Cardiac fibroblast (primary cell): ENCODE results near the gene ARAP3.
A peak's percentile ranks its signal among the peaks of the same experiment; 100 is the strongest.

Source experiments
- DNase-seq, 2 donors: peaks; one replicate each; pipeline versions ENCODE4 v3.0.0 to v3.0.0-alpha.2; 2010; ENCODE audit warnings: low read depth in 2 of 2
- H3K4me3 ChIP-seq, 2 donors: replicated peaks in 1 of 2; 1 replicate in 1 of 2; 2 replicates in 1 of 2; pipeline ENCODE4 v1.5.1; 2011; ENCODE audit warnings: low read depth in 2 of 2, low read length in 2 of 2, mild to moderate bottlenecking in 2 of 2, moderate library complexity in 1 of 2
- TF ChIP-seq, protein P1 (sequence below): IDR thresholded peaks from one replicate; pipeline ENCODE4 v1.5.1; 2011; ENCODE audit warnings: low read depth, mild to moderate bottlenecking, low read length, inconsistent platforms

Gene ARAP3

GRCh38 chr5:141654298-141654697, 27.7 kb downstream of the ARAP3 start:
- TF ChIP-seq, protein P1, sequence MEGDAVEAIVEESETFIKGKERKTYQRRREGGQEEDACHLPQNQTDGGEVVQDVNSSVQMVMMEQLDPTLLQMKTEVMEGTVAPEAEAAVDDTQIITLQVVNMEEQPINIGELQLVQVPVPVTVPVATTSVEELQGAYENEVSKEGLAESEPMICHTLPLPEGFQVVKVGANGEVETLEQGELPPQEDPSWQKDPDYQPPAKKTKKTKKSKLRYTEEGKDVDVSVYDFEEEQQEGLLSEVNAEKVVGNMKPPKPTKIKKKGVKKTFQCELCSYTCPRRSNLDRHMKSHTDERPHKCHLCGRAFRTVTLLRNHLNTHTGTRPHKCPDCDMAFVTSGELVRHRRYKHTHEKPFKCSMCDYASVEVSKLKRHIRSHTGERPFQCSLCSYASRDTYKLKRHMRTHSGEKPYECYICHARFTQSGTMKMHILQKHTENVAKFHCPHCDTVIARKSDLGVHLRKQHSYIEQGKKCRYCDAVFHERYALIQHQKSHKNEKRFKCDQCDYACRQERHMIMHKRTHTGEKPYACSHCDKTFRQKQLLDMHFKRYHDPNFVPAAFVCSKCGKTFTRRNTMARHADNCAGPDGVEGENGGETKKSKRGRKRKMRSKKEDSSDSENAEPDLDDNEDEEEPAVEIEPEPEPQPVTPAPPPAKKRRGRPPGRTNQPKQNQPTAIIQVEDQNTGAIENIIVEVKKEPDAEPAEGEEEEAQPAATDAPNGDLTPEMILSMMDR: no peak
- H3K4me3 ChIP-seq: no peak overlapping the region
- peak; percentile 11 to 75 for DNase-seq

- TF ChIP-seq, protein P1: no peak
- peak overlapping the region; percentile 75 to 80 for H3K4me3 ChIP-seq
- DNase-seq: no peak
Measured at GRCh38 chr5:141651728-141652105, 30.3 kb downstream of the ARAP3 start.

GRCh38 chr5:141650851-141651727, 30.9 kb downstream of the ARAP3 start, which contains the start of gene FCHSD1:
FCHSD1 (minus strand) TSS chr5:141651418; CDS start chr5:141651368, 50 bp downstream.
- peak; percentile 81 to 84 for DNase-seq
- H3K4me3 ChIP-seq: peak within 1 kb of the TSS; percentile 75 to 80
- TF ChIP-seq, protein P1: no peak

DNA sequence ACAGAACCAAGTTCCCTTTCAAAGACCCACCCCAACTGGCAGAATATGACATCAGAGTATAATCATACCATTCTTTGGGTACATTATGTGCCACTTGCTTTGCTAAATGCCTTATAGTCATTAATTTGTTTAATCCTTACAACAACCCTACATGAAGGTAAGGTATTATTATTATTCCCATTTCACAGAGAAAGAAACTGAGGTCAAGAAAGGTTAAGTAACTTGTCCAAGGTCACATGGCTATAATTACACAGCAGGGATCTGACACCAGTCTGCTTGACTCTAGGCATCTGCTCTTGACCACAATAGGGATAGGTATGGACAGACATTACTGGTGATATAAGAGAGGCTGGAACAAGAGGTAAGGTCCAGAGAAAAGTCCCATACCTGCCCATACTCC, 32.1 kb downstream of the ARAP3 start:
- TF ChIP-seq, protein P1: no peak
- DNase-seq: no peak
- H3K4me3 ChIP-seq: no peak overlapping the region

DNA sequence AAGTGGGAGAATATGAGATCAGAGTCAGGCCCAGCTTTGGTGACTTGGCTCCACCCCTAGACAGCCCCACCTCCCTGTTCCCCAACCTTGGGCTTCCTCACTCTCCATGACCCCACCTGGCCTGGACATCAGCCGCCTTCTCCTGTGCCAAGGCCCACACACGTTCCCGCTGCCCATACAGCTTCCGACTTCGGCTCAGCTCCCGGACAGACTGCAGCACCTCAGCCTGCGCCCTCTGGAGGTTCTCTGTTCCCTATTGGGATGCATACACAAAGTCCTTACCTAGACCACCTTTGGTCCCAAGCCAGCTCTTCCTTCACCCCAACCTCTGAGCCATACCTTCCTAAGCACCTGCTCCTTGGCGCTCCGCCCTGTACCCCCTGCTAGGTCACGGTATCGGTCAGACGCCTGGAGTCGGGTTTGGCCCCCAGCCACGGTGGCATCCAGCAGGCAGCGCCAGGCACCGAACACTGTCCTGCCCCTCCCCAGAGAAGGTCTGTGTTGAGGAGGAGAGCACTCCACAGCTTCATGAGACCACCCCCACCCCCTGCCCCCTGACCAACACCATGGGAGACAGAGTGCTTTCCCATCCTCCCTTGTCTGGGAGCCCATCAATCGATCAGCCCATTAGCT, 32.9 kb downstream of the ARAP3 start:
- H3K4me3 ChIP-seq: no peak overlapping the region
- TF ChIP-seq, protein P1: no peak
- no peak for DNase-seq

DNA sequence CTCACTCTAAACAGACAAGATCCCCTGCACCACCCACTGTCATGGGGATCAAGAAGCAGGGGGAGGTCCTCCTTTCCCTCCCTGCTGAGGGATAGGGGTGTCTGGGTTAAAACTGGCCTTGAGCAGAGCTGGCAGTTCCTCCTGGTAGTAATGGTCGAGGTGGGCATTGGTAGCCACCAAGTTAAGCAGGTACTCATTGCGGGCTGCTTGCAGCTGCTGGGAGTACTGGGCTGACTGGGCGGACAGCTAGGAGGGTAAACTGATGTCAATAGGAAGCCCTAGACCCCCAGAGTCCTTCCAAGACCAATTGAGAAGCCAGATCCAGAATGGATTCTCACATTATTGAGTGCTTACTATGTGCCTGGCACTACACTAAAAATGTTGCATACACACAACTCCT, 34.2 kb downstream of the ARAP3 start:
- DNase-seq: no peak
- TF ChIP-seq, protein P1: no peak
- no peak overlapping the region for H3K4me3 ChIP-seq
